Left colon (tissue), 2 donors: ENCODE measurements around the gene CTNNB1. TPM values are rescaled to one million over a fixed set of nuclear protein-coding genes. Genes with fewer than 3 reads are reported as not detected.

Source experiments
- ATAC-seq: fragments of 200-7000 bp; cut with Tn5 transposase; one replicate; pipeline ENCODE4 v1.9.1; 2020; ENCODE audit warnings: mild to moderate bottlenecking, moderate library complexity
- DNase-seq, 2 donors: peaks; one replicate each; pipeline ENCODE4 v3.0.0-alpha.2; 2020
- intact Hi-C, 2 donors: fragments of 100-400 bp; cut with DNase I in 1 of 2; cut with micrococcal nuclease in 1 of 2; formaldehyde crosslinking; loops; one replicate each; pipeline versions ENCODE4 v1.11.2 to v1.14.0; 2022; cut with DNase I, micrococcal nuclease
- total RNA-seq, 2 donors: library from RNA; stranded (reverse); fragmentation: NEBNext Ultra II Directional; extraction: Animal tissue kit (Norgen Biotek cat#: 25700); gene quantifications; one replicate each; pipeline ENCODE4 v1.2.1, GENCODE V29; 2021
- donor health status: DM: no; HTN: no; CAD: no.
- donor health status: DM: yes; HTN: yes; CAD: no.

Gene CTNNB1
- total RNA-seq, 2 donors from 2014 or later, result 320 to 430 TPM

DNA sequence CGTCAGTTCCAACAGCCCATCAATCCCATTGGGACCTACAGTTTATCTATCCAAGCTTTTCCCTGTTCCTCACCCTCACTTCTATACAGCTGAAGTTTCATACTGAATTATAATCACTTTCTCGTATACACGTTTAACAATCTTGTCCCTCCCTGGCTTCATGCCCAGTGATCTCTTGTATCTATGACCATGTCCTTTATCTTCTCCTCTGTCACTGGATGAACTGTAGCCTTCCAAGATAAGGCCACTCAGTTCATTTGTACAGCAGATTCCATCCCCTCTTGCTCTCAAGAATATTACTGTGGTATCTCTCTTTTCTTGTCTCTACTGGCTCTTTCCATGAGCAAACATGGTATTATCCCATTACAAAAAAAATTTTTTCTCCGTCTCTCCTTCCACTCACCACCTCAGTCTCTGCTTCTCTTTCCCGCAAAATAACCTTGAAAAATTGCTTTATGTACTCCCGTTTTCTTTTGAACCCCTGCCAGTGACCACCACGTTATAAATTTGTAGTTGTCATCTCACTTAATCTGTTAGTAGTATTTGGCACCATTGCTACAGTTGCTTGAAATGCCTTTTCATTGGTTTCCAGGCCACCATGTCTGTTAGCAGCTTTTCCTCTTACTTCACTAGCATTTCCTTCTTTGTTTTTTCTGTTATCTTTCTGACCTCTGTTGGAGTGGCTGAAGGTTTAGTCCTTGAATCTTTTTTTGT, 9.4 kb downstream of the CTNNB1 start:
- DNase-seq (peak in 1 of 2 donors; percentile 13), ATAC-seq (peak; percentile 74)
- intact Hi-C loops, result loop anchor here in 1 of 2 donors (10.0 kb wide), 1 partner anchor 624 kb away; no protein-coding TSS in a partner anchor

DNA sequence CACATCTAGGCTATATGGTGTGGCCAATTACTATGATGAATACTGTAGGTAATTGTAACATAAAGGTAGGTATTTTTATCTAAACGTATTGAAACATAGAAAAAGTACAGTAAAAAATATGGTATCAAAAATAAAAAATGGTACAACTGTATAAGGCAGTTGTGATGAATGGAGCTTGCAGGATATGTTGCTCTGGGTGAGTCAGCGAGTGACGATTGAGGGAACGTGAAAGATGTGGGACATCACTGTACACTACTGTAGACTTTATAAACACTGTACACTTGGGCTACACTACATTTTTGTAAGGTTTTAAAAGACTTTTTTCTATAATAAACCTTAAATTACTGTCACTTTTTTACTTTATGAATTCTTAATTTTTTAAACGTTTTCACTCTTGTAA, 10.3 kb downstream of the CTNNB1 start:
- intact Hi-C loops, result loop anchor here in 1 of 2 donors (10.0 kb wide), 1 partner anchor 625 kb away; no protein-coding TSS in a partner anchor
- DNase-seq, result no peak
- ATAC-seq, result no peak

DNA sequence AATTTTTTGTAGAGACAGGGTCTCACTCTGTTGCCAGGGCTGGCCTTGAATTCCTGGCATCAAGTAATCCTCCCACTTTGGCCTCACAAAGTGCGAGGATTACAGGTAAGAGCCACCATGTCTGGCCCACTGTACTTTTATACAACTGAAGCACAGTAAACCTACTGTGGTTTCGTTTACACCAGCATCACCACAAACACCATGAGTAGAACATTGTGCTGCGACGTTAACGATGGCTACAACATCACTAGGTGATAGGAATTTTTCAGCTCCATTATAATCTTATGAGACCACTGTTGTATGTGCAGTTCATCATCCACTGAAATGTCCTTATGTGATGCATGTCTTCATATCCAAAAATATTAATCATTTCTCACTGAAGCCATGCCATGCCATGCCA, 11.7 kb downstream of the CTNNB1 start:
- intact Hi-C loops, result no loop called here
- ATAC-seq (no peak), DNase-seq (no peak)

DNA sequence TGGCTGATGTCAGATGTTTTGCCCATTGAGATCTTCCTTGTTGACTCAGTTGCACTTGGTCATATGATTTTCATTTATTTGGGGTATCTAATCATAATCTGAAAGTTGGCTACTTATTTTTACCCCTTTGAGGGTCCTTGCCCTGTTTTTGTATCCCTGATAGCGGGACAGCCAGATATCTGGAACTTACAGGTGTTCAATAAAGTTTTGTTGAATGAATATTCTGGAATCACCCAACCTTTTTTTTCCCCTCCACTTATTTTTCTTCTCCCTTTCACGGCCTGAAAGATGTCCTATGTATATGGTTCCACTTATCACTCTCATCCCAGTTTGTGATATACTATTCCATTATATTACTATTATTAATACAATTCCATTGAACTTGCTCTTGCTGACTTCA, 12.8 kb downstream of the CTNNB1 start:
- ATAC-seq (no peak), DNase-seq (no peak)
- intact Hi-C loops, result no loop called here

DNA sequence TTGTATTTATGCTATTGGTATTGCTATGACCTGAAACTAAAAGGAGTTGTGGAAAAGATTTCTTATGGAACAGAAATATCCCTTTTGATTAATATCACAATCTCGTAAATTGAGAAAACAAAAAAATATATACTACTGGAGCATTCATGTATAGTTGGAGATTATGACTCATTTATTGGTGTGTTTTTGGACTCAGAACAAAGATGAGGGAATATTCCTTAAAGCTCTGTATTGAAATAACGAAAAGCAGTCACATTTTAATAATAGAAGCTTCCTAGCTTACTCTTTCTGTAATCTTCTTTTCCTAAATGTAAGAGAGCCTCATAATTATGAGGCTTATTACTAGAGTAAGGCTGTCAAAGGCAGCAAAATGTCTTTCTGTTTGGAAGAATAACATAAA, 14.3 kb downstream of the CTNNB1 start:
- no peak for ATAC-seq
- DNase-seq, result no peak
- intact Hi-C loops, result no loop called here

DNA sequence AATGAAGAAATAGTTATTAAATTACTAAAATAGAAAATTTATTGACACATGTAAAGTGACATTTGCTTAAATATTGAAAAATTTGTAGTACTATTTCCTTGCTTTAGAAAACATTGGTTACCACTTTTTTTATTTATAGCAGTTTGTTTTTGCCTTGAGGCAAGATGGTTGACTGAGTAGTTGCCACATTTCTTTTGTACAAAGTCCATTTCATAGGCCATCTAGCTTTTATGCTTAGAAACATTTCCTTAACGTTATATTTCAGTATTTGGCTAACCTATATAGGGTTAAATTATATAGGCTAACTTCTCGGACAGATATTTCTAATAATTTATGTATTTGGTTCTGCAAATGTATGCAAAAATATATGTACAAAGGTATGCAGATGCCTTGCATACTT, 17.1 kb downstream of the CTNNB1 start:
- ATAC-seq (peak; percentile 55), DNase-seq (no peak)
- intact Hi-C loops, result no loop called here

DNA sequence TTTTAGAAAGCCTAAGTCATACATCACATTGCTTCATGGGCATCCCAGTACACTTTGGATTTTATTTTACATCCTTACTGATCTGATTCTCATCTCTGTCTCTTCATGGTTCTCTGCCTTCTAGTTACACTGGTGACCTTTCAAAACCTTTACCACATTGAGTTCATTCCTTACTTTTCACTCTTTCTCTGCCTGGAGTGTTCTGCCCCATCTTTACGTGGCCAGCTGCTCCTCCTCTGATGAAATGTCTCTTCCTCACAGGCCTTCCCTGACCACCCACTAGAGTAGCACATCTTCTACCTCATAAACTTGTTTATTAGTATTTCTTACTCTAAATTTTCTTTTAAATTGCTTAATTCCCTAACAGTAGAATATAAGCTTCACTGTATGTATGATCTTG, 17.7 kb downstream of the CTNNB1 start:
- no peak for ATAC-seq
- intact Hi-C loops, result no loop called here

DNA sequence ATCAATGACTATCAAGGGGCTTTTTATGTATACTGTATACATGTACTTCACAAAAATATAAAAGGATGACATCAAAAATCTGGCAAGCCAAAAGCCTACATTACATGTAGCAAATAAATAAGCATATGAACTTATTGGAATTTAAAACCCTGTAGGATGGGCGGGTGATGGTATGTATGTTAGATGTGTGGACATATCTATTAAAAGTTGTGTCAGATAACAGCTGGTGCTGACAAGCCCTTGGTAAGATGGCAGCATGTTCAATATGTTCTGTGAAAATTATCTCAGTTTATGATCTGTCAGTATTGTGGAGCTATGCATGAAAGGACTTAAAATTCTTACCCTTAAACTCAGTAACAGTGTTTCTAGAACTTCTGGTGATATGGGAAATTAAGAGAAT, 20.1 kb downstream of the CTNNB1 start:
- intact Hi-C loops, result no loop called here
- DNase-seq, result no peak
- ATAC-seq, result no peak

More for the DNA sequence above, 17.7 kb downstream of the CTNNB1 start:
- no peak for DNase-seq

DNA sequence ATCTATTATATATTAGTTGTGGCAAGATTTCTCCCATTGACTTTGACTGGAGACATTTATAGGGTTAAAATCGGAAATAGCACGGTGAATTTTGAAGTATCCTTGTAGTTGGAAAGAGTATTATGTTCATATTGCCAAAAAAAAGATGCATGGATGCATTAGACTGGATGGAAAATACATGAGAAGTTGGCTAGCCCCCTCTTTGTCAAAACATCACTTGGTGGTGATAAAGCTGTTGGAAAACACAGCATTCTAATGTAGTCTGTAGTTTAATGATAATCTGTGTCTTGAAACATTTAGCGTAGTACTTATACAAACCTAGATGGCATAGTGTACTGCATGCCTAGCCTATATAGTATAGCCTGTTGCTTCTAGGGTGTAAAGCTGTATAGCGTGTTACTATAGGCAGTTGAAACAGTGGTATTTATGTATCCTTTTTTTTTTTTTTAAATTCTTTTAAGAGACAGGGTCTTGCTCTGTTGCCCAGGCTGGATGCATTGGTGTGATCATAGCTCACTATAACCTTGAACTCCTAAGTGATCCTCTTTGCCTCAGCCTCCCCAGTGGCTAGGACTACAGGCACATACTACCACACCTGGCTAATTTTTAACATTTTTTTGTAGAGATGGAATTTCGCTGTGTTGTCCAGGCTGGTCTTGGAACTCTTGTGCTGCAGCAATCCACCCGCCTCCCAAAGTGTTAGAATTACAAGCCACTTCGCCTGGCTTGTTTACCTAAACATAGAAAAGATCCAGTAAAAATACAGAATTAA, 21.8 kb downstream of the CTNNB1 start:
- ATAC-seq, result peak; percentile 10
- intact Hi-C loops, result no loop called here
- no peak for DNase-seq

DNA sequence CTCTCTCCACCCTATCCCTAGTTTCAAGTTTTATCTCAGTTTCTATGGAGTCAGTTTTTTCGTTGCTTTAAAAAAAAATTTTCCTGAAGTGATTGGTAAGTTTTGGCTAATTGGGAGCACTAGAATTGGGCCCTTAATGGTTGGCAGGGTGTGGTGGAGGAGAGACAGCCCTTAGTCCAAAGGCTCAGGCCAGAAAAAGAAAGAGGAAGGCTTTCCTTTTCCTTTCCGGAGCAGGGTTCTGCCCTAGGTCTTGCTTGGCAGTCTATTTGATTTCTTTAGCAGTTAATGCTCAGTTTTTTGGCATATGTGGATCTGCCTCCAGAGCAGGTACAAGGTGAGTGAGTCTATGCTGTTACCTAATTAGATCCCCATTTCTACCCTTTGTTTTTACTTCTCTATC, 22.7 kb downstream of the CTNNB1 start:
- DNase-seq, result no peak
- intact Hi-C loops, result no loop called here
- ATAC-seq, result peak; percentile 78

DNA sequence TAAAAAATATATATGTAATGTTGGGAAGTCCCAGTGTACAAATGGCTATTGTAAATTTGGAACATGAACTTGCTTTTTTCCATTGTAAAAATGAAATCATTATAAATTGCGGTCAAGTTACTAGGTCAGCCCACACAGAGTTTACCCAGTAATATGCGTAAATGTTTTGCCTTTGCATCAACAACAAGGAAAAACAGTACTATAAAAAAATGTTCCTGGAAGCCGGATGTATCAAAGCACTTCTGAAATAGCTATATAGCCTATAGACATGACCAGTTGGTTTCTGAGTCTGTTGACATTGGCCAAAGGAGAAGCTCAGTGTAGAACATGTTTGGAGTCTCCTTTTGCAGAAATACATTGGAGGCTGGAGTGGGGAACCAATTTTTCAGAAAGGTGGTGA, 23.2 kb downstream of the CTNNB1 start:
- ATAC-seq, result peak; percentile 69
- intact Hi-C loops, result no loop called here
- no peak for DNase-seq

DNA sequence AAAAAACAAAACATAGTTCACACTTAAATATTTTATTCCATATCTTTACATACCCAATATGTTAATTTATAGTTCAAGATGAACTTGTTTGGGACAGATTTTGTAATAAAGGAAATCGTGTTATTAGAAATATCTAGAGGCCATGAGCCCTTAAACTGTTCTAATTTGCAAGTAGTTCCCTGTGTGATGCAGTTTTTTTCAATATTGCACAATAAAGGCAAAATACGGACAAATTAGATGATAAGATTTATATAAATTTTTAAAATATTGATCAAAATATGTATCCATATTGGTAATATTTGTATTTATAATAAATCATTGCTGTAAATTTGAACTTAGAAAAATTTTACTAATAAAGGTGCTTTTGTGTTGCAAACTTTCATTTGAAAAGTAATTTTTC, 23.8 kb downstream of the CTNNB1 start:
- DNase-seq (no peak), ATAC-seq (no peak)
- intact Hi-C loops, result no loop called here

DNA sequence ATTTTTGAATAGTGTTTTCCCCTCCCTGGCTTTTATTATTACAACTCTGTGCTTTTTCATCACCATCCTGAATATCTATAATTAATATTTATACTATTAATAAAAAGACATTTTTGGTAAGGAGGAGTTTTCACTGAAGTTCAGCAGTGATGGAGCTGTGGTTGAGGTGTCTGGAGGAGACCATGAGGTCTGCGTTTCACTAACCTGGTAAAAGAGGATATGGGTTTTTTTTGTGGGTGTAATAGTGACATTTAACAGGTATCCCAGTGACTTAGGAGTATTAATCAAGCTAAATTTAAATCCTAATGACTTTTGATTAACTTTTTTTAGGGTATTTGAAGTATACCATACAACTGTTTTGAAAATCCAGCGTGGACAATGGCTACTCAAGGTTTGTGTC, 24.4 kb downstream of the CTNNB1 start:
- DNase-seq (no peak), ATAC-seq (no peak)
- intact Hi-C loops, result no loop called here

DNA sequence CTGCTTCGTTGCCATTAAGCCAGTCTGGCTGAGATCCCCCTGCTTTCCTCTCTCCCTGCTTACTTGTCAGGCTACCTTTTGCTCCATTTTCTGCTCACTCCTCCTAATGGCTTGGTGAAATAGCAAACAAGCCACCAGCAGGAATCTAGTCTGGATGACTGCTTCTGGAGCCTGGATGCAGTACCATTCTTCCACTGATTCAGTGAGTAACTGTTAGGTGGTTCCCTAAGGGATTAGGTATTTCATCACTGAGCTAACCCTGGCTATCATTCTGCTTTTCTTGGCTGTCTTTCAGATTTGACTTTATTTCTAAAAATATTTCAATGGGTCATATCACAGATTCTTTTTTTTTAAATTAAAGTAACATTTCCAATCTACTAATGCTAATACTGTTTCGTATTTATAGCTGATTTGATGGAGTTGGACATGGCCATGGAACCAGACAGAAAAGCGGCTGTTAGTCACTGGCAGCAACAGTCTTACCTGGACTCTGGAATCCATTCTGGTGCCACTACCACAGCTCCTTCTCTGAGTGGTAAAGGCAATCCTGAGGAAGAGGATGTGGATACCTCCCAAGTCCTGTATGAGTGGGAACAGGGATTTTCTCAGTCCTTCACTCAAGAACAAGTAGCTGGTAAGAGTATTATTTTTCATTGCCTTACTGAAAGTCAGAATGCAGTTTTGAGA, 25.0 kb downstream of the CTNNB1 start:
- intact Hi-C loops, result no loop called here
- DNase-seq (no peak), ATAC-seq (no peak)

DNA sequence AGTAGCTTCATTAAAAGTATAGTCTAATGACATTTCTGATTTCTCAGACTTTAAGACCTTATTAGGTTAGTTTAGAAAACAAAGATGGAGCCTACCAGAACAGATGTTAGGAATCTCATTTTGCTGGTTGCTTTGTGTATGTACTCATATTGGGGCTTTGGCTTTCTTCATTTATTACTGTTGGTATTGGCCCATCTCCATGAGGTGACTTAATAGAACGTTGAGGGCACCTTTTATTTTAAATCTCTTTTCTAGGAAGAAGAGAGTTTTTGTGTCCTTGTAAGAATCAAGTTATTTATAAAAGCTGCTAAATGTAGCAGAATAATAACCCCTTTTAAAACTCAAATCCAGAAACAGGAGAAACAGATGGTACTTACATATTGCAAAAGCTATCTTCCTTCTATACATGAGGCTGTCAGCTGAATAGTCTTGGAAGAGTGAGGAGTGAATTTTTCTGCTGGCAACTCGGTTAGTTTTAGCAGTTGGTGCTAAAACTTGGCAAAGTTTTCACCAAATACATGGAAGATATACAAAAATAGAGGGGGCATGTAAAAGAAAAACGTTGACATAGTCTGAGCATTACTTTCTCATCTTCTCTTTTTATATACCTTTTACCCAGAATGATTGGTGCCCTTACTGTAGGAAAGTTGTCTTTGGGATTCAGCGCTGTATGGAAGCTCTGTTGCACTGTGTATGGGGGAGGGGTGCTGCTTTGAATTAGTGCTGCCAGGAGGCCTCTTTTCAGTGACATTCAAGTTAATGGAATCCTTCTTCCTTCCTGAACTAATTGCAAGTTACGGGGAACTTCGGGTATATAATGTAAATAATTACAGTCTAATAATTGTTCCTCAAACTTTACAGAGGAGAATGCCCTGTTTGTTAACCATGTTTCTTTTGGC, 35.8 kb downstream of the CTNNB1 start:
- no peak for DNase-seq
- ATAC-seq, result no peak
- intact Hi-C loops, result no loop called here

DNA sequence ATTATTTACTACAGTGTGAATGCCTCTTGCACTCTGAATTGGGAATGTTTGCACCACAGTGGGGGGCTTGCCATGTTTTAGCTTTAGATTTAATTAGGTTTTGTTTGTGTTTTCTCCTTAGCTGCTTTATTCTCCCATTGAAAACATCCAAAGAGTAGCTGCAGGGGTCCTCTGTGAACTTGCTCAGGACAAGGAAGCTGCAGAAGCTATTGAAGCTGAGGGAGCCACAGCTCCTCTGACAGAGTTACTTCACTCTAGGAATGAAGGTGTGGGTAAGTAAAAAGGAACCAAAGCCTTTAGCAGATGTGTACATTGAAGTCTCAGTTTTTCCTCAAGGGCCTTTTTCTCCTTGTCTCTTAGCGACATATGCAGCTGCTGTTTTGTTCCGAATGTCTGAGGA, 36.9 kb downstream of the CTNNB1 start:
- ATAC-seq (no peak), DNase-seq (no peak)
- intact Hi-C loops, result no loop called here

DNA sequence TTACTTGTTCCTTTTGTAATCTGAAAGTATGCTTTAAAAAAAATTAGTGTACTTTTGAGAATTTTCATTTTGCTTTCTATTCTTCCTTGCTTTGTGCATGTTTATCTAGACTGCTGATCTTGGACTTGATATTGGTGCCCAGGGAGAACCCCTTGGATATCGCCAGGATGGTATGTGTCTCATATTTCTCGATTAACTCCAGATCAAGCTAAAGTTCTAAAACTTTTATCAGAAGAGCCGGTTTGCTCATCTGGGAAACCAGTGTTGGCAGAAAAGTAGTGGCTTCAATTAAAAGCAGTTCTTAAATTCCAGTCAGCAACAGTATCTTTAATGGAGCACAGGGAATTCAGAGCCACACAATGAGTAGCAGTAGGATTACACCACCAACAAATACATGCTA, 38.6 kb downstream of the CTNNB1 start:
- DNase-seq (no peak), ATAC-seq (no peak)
- intact Hi-C loops, result no loop called here

DNA sequence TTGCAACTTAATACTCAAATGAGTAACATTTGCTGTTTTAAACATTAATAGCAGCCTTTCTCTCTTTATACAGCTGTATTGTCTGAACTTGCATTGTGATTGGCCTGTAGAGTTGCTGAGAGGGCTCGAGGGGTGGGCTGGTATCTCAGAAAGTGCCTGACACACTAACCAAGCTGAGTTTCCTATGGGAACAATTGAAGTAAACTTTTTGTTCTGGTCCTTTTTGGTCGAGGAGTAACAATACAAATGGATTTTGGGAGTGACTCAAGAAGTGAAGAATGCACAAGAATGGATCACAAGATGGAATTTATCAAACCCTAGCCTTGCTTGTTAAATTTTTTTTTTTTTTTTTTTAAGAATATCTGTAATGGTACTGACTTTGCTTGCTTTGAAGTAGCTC, 40.3 kb downstream of the CTNNB1 start:
- ATAC-seq, result no peak
- intact Hi-C loops, result no loop called here

DNA sequence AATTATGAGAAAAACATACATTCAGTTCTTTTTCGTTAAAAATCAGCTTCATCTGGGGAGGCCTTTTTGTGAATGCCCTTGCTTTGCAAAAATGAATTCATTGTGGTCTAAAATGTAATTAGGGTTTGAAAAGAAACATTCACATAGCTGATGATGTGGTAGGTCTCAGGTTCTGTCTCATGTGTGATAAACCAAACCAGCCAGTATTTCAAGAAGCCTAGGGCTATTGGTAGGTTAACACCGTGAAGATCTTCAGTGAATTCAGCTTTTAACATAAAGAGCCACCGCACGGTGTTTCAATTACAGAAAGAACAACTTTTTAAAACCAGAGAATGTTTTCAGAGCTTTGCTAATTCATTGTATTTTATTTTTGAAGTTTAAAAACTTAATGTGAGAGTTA, 41.9 kb downstream of the CTNNB1 start:
- ATAC-seq (no peak), DNase-seq (no peak)
- intact Hi-C loops, result no loop called here

More for the DNA sequence above, 40.3 kb downstream of the CTNNB1 start:
- no peak for DNase-seq
